IPS-11a (cell line): ENCODE results near the gene MICB.
"Not testable (repeated sequence)": the region's sequence is repeated elsewhere in the genome, so short reads cannot be mapped to it uniquely, and the experiment has no call there.

Experiments
- H3K4me3 ChIP-seq: one replicate; pipeline ENCODE4 v1.5.1; 2013; ENCODE audit warnings: low read depth, low read length, control low read depth

The MICB gene

DNA sequence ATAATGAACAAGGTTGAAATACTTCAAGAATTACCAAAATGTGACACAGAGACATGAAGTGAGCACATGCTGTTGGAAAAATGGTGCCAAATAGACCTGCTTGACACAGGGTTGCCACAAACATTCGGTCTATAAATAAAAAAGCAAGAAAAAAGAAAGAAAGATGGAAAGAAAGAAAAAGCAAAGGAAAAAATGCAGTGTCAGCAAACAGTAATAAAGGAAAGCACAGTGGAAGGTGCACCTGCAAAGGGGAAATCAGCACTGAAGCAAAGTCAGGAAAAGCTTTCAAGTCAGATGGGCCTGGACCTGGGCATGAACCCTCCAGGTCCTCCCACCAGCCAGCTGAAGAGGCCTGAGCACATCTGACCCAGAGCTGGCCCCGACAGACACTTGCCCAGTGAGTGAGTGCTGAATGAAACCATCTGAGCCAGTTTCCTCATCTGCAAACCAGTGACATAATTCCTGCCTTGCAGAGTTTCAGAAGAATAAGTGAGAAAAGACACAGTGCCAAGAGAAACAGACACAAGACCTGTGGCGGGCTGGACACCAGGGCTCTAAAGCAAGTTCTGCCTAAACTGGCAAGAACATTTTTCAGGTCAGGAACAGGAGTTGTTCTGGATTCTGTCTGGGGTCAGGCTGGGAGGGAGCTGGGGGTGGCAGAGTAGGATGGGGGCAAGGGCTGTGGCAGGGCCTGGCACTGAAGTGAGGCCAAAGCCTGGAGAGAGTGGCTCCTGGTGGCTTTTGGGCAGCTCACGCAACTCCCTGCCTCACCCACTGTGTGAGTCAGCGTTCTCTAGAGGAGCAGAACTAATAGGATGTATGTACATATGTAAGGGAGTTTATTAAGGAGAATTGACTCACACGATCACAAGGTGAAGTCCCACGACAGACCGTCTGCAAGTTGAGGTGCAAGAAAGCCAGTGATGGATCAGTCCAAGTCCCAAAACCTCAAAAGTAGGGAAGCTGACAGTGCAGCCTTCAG is 23.9 kb upstream of the MICB start:
- no peak overlapping the region for H3K4me3 ChIP-seq

DNA sequence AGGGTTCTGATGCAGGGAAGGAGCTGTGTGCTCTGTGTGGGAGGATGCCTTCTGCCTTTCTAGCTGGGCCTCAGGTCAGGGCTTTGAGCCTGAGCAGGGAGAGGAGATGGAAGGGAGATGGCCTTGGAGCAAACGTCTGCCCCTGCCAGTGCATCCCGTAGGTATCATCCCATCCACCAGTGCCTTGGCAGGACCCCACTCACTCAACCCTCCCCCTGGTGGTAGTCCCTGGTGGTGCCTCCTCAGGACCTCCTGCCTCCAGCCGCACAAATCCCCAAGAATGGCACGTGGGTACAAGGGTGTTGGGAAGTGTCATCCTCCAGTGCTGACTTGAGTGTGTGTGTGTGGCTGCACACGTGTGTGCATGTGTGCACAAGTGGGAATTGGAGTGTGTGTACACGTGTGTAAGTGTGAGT is 23.1 kb upstream of the MICB start:
- H3K4me3 ChIP-seq, result no peak overlapping the region

DNA sequence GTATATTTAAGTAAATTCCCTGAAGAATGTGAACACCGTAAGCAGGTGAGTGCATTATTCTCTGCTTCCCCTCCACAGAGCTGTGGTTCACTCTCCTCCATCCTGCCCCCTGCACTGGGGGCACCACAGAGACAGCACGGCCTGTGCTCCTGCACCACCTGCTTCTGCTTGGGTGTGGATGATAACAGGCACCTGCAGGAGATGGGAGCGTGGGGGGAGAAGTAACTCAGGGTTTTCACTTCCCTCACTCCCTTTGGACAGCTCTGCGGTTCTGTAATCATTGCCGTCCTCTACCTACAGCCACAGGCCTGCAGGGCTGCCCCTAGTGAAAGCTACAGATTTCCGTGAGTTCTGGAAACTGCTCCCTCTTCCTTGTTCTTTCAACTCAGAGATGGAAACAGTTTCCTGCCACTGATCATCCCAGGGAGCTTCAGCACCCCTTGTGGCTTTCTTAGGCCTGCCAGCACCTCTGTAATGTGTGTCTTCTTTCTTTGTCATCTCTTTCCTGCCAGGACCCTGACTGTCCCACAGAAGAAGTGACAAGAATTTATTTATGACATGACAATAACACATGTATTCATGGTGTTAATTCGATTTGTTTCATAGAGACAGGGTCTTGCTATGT is 21.3 kb upstream of the MICB start:
- no peak overlapping the region for H3K4me3 ChIP-seq

DNA sequence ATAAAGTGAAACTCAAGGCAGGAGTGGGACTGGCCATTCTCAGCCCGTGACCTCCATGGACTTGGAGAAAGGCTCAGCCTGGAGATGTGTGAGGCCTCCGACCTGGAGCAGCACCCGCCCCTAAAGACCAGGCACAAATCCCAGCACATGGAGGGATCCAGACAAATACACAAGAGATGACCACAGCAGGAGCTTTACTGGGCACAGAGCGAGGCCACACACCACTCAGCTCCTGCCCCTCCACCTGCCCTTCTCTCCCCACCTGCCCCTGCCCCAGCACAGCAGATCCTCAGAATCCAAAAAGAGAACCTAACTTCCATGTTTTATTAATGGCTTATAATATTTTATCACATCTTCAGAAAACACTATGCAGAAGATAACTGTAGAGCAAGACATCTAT is 20.4 kb upstream of the MICB start:
- no peak overlapping the region for H3K4me3 ChIP-seq

DNA sequence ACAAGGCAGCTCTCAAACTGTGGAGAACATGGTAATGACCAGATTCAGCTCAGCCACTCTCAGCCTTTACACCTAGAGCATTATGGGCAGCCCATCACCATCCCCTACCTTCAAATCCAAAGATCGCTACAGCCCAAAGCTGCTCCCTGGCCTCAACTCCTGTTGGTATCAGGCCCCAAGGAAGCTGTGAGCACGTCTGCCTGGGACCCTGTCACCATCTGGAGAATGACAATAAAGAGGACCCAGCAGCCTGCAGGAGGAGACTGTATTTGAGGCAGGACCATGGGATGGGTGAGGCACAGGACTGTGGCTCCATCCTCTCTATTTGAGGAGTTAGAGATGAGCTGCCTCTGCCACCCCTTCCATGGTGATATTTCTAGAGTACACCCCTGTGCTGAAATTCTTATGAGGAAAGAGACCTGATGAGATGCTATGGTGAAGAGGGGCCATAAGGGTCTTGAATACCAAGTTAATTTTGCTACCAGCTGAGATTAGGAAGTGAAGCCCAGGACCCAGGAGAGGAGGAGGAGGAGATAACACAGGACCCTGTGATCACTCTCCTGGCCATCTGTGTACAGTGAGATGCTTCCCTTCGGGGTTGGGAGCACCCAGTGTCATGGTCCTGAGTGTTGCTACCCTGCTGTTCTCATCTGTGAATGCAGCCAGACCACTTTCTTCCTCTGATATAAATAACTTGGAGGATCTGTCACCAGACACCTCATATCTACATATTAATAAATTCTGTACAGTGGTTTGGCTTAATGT is 19.6 kb upstream of the MICB start:
- H3K4me3 ChIP-seq, result no peak overlapping the region

DNA sequence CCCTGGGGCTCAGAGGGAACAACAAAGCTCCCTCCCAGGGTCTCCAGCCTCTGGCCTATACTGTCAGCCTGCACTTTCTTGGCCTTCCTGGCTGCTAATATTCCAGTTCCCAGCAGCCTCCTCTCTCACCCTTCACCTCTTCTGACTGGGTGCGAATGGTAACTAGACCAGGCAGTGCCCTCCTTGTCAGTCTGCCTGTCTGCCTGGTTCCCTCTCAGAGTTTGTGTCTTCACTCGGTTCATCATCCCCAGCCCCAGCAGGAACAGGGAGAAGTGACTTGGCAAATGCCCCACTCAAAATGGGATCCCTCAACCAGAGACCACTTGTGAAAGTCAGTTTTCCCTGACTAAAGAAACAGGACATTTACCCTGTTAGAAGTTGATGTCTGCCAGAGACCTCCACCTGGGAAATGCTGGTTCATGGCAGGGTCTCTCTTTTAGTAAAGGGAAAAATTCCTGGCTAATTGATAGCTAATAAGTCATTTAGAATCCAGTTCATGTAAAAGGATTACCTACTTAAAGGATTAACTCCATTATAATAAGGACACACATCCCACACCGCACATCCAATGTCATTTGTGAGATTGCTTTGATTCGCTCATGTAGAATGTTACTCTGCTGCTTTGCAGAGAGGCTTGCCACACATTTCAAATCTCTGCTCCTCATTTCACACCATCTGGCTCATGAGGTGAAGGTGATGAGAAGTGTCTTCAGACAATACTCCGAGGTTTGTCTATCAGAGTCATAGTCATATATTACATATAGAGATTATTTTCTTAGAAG is 18.6 kb upstream of the MICB start:
- H3K4me3 ChIP-seq, result no peak overlapping the region

DNA sequence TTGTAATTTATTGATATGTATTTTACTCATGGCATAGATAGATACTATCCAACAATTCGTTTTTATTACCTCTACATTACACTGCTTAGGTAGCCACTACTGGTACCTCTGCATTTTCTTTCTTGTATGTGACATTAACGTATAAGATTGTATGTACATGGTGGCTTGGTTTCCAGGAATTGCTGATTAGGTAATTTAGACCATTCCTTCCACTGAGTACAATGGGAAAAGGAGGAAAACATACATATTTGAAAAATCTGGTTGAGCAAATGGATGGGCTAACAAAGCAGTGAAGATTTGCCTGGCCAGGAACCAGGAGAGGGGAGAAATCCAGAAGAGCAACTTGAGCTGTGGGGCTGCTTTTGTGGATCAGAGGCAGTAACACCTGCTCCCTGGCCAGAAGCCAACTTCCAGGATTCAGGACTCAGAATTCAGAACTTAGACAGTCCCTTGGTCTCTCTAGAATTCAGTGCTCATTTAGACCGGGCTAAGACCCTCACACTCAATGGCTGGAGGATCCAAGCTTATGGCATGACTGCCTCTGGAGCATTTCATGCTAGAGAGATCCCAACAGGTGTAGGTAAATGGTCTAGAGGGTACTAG is 17.9 kb upstream of the MICB start:
- H3K4me3 ChIP-seq, result no peak overlapping the region

DNA sequence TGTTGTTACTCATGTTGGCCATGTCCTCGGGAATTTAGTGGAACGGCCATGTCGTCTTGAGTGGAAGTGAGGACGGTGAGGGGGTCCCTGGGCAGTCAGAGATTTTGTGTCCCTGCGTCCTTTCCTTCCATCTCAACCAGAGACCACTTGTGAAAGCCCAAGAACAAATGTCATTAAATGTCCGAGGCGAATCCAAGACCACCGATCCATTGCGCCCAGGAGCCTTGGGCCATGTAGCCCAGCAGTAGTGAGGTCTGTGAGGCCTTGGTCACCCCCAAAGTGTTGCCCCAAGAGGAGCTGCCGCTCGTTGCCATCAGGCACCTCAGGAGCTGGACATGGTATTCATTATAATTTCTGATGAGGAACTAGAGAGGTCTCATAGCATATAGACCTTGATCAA is 17.4 kb upstream of the MICB start:
- no peak overlapping the region for H3K4me3 ChIP-seq

DNA sequence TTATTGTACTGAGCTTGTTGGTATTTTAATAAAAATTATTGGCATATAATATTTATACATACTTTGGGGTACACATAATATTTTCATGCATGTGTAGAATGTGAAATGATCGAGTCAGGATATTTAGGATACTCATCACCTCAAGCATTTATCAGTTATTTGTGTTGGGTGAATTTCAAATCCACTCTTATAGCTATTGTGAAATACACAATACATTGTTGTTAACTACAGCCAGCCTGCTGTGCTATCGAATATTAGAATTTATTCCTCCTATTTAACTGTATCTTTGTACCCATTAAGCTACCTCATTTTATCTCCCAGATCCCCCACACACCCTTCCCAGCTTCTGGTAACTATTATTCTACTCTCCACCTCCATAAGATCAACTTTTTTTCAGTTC is 14.6 kb upstream of the MICB start:
- H3K4me3 ChIP-seq, result no peak overlapping the region

DNA sequence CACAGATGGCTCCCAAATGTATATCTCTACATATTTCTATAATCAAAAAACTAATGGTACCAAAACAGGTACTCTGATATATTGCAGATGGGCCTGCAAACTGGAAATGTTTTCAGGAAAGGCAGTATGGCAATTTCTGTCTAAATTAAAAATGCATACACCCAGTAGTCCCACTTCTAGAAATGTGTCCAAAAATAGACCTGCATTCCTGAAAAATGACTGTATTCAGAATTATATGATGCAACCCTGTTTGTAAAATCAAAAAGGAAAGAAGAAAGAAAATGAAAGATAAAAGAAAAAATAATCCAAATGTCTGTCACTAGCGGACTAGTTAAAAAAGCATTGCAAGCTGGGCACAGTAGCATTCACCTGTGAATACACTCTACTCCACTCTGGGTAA is 12.9 kb upstream of the MICB start:
- H3K4me3 ChIP-seq, result no peak overlapping the region

DNA sequence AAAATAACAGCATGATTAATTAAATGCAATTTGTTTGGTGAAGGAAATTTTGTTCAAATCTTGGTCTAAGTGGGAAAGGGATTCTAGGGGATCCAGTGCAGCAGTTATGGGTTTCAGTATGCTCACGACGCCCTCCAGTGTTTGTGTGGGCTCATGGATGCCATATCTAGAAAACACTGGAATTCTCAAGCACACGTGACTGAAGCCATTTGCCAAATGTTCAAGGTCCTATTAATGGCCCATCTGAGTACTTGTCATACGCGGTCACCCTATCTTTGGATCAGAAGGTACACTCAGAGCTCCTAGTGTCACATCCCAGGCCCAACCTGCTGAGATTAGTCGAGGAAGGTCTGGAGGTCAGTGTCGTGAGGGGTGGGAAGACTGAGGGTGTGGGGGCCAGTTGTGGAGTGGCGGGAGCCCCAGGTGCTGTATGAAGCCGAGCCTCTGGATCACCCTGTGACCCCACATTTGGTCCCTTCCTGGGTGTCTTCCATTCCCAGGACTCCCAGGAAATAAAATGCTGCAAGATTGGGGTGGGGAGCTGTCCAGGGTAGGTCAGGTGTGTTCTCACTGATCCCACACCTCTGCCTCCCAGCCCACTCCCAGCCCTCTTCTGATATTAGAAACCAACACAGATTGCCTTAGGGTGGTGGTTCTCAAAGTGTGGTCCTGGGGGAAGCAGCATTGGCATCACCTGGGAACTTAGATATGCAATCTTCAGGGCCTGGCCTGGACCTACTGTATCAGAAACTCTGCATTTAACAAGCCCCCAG is 11.7 kb upstream of the MICB start:
- not testable (repeated sequence) for H3K4me3 ChIP-seq

DNA sequence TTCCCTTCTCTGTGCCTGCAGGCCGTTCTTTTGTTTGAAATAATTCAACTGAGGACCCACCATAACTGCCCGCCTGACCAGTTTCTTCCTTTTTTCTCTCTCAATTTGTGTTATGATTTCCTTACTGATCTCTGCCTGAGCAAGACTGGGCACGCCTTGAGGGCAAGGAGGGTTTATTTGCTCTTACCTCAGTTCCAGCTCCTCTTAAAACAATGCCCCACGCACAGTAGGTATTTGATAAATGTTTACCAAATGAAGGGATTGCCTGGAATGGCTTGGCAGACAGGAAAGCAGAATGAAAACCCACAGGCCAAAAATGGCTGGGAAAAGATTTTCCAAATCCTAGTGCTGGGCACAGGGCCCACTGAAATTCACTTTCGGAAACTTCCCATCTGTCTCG is 10.3 kb upstream of the MICB start:
- H3K4me3 ChIP-seq, result not testable (repeated sequence)

DNA sequence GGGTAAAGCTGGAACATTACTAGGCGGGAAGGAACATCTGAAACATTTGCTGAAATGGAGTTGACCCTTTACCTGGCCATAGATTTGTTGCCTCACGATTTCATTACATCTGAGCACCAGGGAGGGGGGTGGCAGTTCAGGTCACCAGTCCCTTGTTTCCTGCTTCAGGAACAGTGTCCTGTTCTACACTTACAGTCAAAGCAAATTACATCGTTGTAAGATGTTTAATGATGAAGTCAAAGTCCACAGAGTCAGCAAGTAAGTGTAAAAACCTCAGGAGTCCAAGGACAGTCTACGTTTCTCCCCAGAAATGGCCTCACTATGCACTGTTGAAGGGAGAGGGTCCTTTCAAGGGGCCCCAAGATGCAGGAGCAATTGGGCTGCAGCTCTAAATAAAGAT is 8.9 kb upstream of the MICB start:
- no peak overlapping the region for H3K4me3 ChIP-seq

DNA sequence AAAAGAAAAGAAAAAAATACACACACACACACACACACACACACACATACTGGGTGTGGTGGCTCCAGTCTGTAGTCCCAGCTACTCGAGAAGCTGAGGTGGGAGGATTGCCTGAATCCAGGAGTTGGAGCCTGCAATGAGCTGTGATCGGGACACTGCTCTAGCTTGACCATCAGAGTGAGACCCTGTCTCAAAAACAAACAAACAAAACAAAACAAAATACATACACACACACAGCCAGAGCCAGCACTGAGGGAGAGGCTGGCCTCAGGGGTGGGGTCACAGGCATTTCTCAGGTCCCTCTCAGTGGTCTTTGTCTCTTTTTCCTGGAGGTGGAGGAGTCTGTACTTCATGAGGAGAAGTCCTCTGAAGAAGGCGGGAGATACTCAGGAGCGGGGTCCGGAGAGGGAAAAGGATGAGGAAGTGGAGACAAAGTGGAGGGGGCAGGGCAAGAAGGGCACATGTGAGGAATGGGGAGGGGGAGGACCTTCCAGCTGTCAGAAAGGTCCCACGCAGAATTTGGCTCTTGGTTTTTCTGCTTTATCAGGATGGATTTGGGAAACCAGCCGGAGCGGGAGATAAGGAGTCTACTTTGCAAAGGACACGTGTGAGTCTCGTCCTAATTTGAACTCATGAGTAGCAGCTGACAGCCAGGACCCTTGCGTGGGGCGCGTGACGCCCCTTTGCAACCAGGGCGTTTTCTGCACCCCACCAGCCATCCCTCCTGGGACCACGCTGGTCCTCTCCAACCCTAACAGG is 7.7 kb upstream of the MICB start:
- H3K4me3 ChIP-seq, result no peak overlapping the region

DNA sequence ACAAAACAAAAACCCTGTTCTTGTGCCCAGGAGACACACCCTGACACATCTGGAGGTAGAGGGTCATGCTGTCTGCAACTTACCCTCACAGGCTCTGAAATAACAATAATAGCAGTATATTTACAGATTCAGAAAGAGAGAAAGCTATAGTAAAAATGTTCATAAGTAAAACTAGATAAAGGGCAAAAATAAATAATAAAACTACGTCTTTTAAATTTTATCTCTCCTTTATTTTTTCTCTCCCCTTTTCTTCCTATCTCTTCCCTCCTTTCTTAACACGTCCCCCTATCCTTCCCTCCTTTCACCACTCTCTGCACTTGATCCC is 4.4 kb upstream of the MICB start:
- H3K4me3 ChIP-seq, result not testable (repeated sequence)

DNA sequence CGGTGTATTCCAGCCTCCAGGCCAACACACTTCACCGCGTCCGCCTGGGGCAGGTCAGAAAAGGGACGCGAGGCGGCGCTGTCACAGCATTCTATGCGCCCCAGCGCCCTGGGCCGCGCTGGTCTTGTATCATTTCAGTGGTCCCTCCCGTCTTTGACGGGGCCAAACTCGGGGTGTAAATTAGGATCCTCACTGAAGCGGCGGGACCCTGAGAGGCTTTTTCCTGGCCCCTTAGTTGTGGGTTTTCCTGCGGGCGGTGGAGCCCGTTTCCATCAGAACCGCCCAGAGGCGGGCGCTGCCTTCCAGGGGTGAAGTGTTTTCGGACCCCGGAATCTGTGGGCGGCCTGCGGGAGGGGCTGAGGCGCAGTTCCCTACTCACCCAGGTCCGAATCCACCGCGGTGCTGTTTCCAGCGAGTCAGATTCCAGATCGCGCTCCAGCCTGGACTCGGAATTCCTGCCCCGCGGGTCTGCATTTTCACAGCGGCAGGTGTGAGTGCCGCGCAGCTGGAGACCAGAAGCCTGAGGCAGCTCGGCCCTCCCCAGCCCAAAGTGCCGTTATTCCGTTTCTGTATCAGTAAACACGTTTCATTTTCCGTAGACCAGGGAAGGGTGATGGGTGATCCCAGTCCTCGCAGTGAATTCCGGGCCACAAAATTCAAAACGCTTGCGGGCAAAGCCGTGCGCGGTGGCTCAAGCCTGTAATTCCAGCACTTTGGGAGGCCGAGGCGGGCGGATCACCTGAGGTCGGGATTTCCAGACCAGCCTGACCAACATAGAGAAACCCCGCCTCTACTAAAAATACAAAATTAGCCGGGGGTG is 3.9 kb upstream of the MICB start:
- peak overlapping the region; percentile 66 for H3K4me3 ChIP-seq

DNA sequence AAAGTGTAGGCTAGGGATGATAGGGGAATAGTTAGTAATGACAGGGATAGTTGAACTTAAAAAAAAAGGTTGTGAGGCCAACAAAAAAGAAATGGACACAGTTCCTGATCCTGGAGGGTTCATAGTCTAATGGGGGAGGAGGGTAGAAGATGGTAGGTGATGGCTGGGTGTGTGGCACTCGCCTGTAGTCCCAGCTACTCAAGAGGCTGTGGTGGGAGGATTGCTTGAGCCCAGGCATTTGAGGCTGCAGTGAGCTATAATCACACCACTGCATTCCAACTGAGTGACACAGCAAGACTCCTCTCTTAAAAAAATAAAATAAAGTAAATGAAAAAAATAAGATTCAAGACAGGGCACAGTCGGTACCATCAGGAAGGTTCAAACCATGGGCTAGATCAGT is 2.4 kb upstream of the MICB start:
- no peak overlapping the region for H3K4me3 ChIP-seq

DNA sequence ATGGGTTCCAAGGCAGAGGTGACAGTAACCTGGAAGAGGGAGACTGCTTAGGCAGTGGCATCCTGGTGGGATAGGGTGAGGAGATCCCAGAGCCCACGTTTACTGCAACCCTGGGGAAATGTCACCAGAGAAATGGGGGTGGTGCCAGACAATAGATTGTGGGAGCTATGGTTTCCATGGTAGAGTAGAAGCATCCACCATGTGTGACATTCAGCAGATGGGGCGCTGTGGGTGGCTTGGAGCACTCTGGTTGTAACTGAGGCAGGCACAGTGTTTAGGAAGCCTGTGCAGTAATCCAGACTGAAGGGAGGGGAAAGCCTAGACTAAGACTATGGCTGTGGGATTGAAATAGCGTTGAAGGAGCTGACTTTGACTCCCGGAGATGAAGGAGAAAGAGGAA is 1.1 kb upstream of the MICB start:
- not testable (repeated sequence) for H3K4me3 ChIP-seq
